ENCODE measurements around the gene RAD51B.

DNA sequence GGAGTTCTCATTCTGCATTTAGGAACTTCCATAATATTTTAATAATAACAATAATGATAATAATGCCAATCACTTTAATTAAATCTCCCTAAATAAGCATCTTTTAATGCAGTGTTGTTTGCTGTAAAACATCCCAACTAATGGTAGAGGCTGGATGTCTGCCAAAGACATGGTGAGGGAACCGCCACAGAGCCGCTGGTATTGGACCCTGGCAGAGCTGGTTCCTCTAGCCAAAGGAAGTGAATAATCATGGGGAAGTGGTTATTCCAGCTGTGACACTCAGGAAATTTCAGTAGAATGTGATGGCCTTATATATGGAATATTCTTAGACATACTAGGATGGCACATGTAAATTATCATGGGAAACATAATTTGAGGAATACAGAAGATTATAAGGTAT lies 490.0 kb downstream of the RAD51B start:
- TF ChIP-seq, protein P1, sequence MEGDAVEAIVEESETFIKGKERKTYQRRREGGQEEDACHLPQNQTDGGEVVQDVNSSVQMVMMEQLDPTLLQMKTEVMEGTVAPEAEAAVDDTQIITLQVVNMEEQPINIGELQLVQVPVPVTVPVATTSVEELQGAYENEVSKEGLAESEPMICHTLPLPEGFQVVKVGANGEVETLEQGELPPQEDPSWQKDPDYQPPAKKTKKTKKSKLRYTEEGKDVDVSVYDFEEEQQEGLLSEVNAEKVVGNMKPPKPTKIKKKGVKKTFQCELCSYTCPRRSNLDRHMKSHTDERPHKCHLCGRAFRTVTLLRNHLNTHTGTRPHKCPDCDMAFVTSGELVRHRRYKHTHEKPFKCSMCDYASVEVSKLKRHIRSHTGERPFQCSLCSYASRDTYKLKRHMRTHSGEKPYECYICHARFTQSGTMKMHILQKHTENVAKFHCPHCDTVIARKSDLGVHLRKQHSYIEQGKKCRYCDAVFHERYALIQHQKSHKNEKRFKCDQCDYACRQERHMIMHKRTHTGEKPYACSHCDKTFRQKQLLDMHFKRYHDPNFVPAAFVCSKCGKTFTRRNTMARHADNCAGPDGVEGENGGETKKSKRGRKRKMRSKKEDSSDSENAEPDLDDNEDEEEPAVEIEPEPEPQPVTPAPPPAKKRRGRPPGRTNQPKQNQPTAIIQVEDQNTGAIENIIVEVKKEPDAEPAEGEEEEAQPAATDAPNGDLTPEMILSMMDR (conservative IDR thresholded peaks at IDR 0.05; ENCODE audit: low read depth, low read length), result no peak
- no peak for TF ChIP-seq EZH2 (IDR thresholded peaks at IDR 0.05; ENCODE audit: low read length, unreplicated experiment)

All from PC-3 (cell line).